CD14-positive monocyte (primary cell): ENCODE results near the gene CALCOCO2. TPM values are rescaled to one million over a fixed set of nuclear protein-coding genes. Genes with fewer than 3 reads are reported as not detected.
"Not testable (repeated sequence)": the region's sequence is repeated elsewhere in the genome, so short reads cannot be mapped to it uniquely, and the experiment has no call there.

Source experiments
- DNase-seq, 3 donors: peaks; one replicate each; pipeline ENCODE4 v3.0.0-alpha.2; 2011 to 2022
- H2AFZ ChIP-seq: 2 replicates; pipeline ENCODE4 v1.6.0; 2012; ENCODE audit warnings: mild to moderate bottlenecking, low read depth, low read length, inconsistent platforms; ENCODE audit not compliant: insufficient read depth, poor library complexity, severe bottlenecking
- H3K27ac ChIP-seq, 2 donors: 1 replicate in 1 of 2; 2 replicates in 1 of 2; pipeline ENCODE4 v1.5.1; 2012 to 2013; ENCODE audit warnings: low read length in 2 of 2, control low read depth in 1 of 2, inconsistent platforms in 1 of 2, low read depth in 1 of 2, mild to moderate bottlenecking in 1 of 2
- H3K27me3 ChIP-seq, 2 donors: one replicate each; pipeline versions ENCODE4 v1.6.0 to v1.6.1; 2011 to 2013; ENCODE audit warnings: low read length in 2 of 2; ENCODE audit not compliant: control insufficient read depth in 2 of 2, insufficient read depth in 2 of 2
- H3K36me3 ChIP-seq, 2 donors: replicated peaks in 1 of 2; 1 replicate in 1 of 2; 2 replicates in 1 of 2; pipeline versions ENCODE4 v1.5.1 to v1.6.1; 2012 to 2013; ENCODE audit warnings: low read length in 2 of 2, control low read depth in 1 of 2, inconsistent platforms in 1 of 2, mild to moderate bottlenecking in 1 of 2; ENCODE audit not compliant: insufficient read depth in 2 of 2, control insufficient read depth in 1 of 2
- H3K4me1 ChIP-seq, 2 donors: 1 replicate in 1 of 2; 2 replicates in 1 of 2; pipeline versions ENCODE4 v1.5.1 to v1.6.1; 2012 to 2013; ENCODE audit warnings: low read length in 2 of 2, control low read depth in 1 of 2, inconsistent platforms in 1 of 2, mild to moderate bottlenecking in 1 of 2, moderate library complexity in 1 of 2; ENCODE audit not compliant: insufficient read depth in 2 of 2, control insufficient read depth in 1 of 2
- H3K4me2 ChIP-seq: replicated peaks from 2 replicates; pipeline ENCODE3; 2012; ENCODE audit warnings: low read length, moderate library complexity, mild to moderate bottlenecking; ENCODE audit not compliant: poor library complexity, severe bottlenecking; ENCODE audit errors: extremely low read depth
- H3K4me3 ChIP-seq, 3 experiments: fragments of 200-600 bp in 1 of 3; sonication (generic) in 1 of 3; replicated peaks in 1 of 3; 1 replicate in 2 of 3; 2 replicates in 1 of 3; pipeline ENCODE4 v1.5.1; 2011 to 2013; ENCODE audit warnings: low read length in 3 of 3, mild to moderate bottlenecking in 3 of 3, control low read depth in 2 of 3, low read depth in 2 of 3, inconsistent platforms in 1 of 3, moderate library complexity in 1 of 3
- H3K79me2 ChIP-seq: 2 replicates; pipeline ENCODE4 v1.6.0; 2012; ENCODE audit warnings: mild to moderate bottlenecking, control low read depth, inconsistent platforms, low read length, moderate library complexity; ENCODE audit not compliant: insufficient read depth
- H3K9ac ChIP-seq: 2 replicates; pipeline ENCODE4 v1.6.0; 2017; ENCODE audit warnings: low read length, mild to moderate bottlenecking; ENCODE audit not compliant: insufficient read depth, poor library complexity, severe bottlenecking
- H3K9me3 ChIP-seq, 2 donors: replicated peaks in 1 of 2; 1 replicate in 1 of 2; 2 replicates in 1 of 2; pipeline versions ENCODE4 v1.5.1 to v1.6.1; 2012 to 2013; ENCODE audit warnings: low read length in 2 of 2, control low read depth in 1 of 2; ENCODE audit not compliant: control insufficient read depth in 1 of 2, insufficient read depth in 1 of 2
- H4K20me1 ChIP-seq: 2 replicates; pipeline ENCODE4 v1.6.0; 2012; ENCODE audit warnings: mild to moderate bottlenecking, low read length, control low read depth, moderate library complexity; ENCODE audit not compliant: insufficient read depth
- H3K27ac Mint-ChIP-seq, 7 donors: one replicate each; pipeline ENCODE4 v1.8.0; 2020; ENCODE audit warnings: mild to moderate bottlenecking in 7 of 7, mixed read lengths in 7 of 7, moderate library complexity in 6 of 7, inconsistent platforms in 2 of 7
- H3K27me3 Mint-ChIP-seq, 3 donors: one replicate each; pipeline ENCODE4 v1.8.0; 2021 to 2022; ENCODE audit warnings: low read depth in 3 of 3, mild to moderate bottlenecking in 3 of 3, mixed read lengths in 3 of 3, moderate library complexity in 3 of 3, inconsistent platforms in 1 of 3
- H3K36me3 Mint-ChIP-seq, 2 donors: one replicate each; pipeline ENCODE4 v1.8.0; 2020; ENCODE audit warnings: mixed read lengths in 2 of 2, inconsistent platforms in 1 of 2, mild to moderate bottlenecking in 1 of 2
- H3K4me1 Mint-ChIP-seq: one replicate; pipeline ENCODE4 v1.8.0; 2020; ENCODE audit warnings: mild to moderate bottlenecking, mixed read lengths
- H3K4me3 Mint-ChIP-seq, 2 donors: one replicate each; pipeline ENCODE4 v1.8.0; 2020; ENCODE audit warnings: mild to moderate bottlenecking in 2 of 2, mixed read lengths in 2 of 2, moderate library complexity in 1 of 2
- H3K9me3 Mint-ChIP-seq, 7 donors: one replicate each; pipeline ENCODE4 v1.8.0; 2020 to 2022; ENCODE audit warnings: mixed read lengths in 7 of 7, mild to moderate bottlenecking in 6 of 7, moderate library complexity in 6 of 7, inconsistent platforms in 2 of 7
- CTCF ChIP-seq: fragments of 200-600 bp; IDR thresholded peaks from one replicate; pipeline ENCODE4 v1.8.0; 2022; ENCODE audit warnings: antibody characterized with exemption, mild to moderate bottlenecking
- WGBS: methylation state at CpG from one replicate; pipeline ENCODE4 v1.1.5; 2013; ENCODE audit warnings: missing lambda C conversion rate; ENCODE audit not compliant: insufficient coverage; 5-methylcytosine and 5-hydroxymethylcytosine counted together
- intact Hi-C, 2 donors: fragments of 100-400 bp; cut with micrococcal nuclease; formaldehyde crosslinking; loops; one replicate each; pipeline versions ENCODE4 v1.15.0 to v1.15.1; 2023
- polyA plus RNA-seq, 3 donors: library from polyadenylated mRNA; depleted of rRNA in 1 of 3; unstranded in 2 of 3; stranded (reverse) in 1 of 3; fragments of 300-500 nt in 2 of 3; fragments of >200 nt in 1 of 3; fragmentation: Illumina TruSeq in 2 of 3; gene quantifications; 1 replicate in 2 of 3; 2 replicates in 1 of 3; pipeline ENCODE4 v1.2.3, GENCODE V29; 2012 to 2021

Gene CALCOCO2
- polyA plus RNA-seq, 3 donors = 87.5 to 280 (median 214) TPM

GRCh38 chr17:48792033-48792798 is 38.6 kb upstream of the CALCOCO2 start:
- Mint-ChIP-seq H3K9me3 (no peaks in the 10 kb centered on the region), H3K27ac (no peak overlapping the region), H3K4me3 (no peak overlapping the region), H3K27me3 (peaks cover 27 to 59% (median 45%) of the 10 kb centered on the region in 3 donors), H3K36me3 (no peaks in the 10 kb centered on the region), H3K4me1 (peaks cover 12% of the 10 kb centered on the region)
- no peak for TF ChIP-seq CTCF
- H3K4me3 ChIP-seq = no peak overlapping the region
- no peaks in the 10 kb centered on the region for H3K9me3 ChIP-seq
- intact Hi-C loops = loop anchor here in 1 of 2 donors (5.0 kb wide), 1 partner anchor 120 kb away; no protein-coding TSS in a partner anchor
- H3K9ac ChIP-seq = no peak overlapping the region
- no peaks in the 10 kb centered on the region for H3K36me3 ChIP-seq
- DNase-seq = no peak
- H2AFZ ChIP-seq = no peak overlapping the region
- no peak overlapping the region for H3K27ac ChIP-seq
- no peaks in the 10 kb centered on the region for H3K79me2 ChIP-seq
- WGBS = 67% methylated on average over 3 of the region's 3 CpGs
- H3K4me1 ChIP-seq = peaks cover 3 to 8% of the 10 kb centered on the region in 2 donors
- peaks cover 5 to 20% of the 10 kb centered on the region in 2 donors for H3K27me3 ChIP-seq
- H3K4me2 ChIP-seq = no peak overlapping the region
- H4K20me1 ChIP-seq = no peaks in the 10 kb centered on the region

GRCh38 chr17:48795444-48796162 is 35.2 kb upstream of the CALCOCO2 start:
- 94% methylated on average over 4 of the region's 10 CpGs for WGBS
- Mint-ChIP-seq H3K36me3 (no peaks in the 10 kb centered on the region), H3K4me1 (peaks cover 19% of the 10 kb centered on the region), H3K4me3 (no peak overlapping the region), H3K27ac (peak overlapping the region in 1 of 7 donors; percentile 31), H3K9me3 (no peaks in the 10 kb centered on the region), H3K27me3 (peaks cover 13 to 60% (median 33%) of the 10 kb centered on the region in 3 donors)
- Histone ChIP-seq H3K4me1 (peaks cover 9 to 16% of the 10 kb centered on the region in 2 donors), H3K27me3 (peaks cover 0 to 15% of the 10 kb centered on the region in 2 donors), H3K9ac (no peak overlapping the region), H3K36me3 (no peaks in the 10 kb centered on the region), H4K20me1 (no peaks in the 10 kb centered on the region), H3K27ac (no peak overlapping the region), H2AFZ (no peak overlapping the region), H3K79me2 (no peaks in the 10 kb centered on the region), H3K4me3 (no peak overlapping the region), H3K4me2 (no peak overlapping the region), H3K9me3 (no peaks in the 10 kb centered on the region)
- TF ChIP-seq CTCF = no peak
- no peak for DNase-seq
- intact Hi-C loops = no loop called here

GRCh38 chr17:48796163-48796522 is 34.7 kb upstream of the CALCOCO2 start:
- H3K27me3 Mint-ChIP-seq = peaks cover 15 to 59% (median 33%) of the 10 kb centered on the region in 3 donors
- Histone ChIP-seq H3K4me1 (peaks cover 12 to 17% of the 10 kb centered on the region in 2 donors), H3K27me3 (peaks cover 0 to 10% of the 10 kb centered on the region in 2 donors)
- H3K79me2 ChIP-seq, H3K36me3 ChIP-seq, intact Hi-C loops, H2AFZ ChIP-seq, H4K20me1 ChIP-seq, H3K9me3 ChIP-seq, H3K4me3 ChIP-seq, H3K27ac ChIP-seq, H3K27ac Mint-ChIP-seq, H3K4me2 ChIP-seq, H3K36me3 Mint-ChIP-seq, H3K9me3 Mint-ChIP-seq, H3K9ac ChIP-seq: not testable (repeated sequence)
- peaks cover 24% of the 10 kb centered on the region for H3K4me1 Mint-ChIP-seq
- peak overlapping the region in 1 of 2 donors; percentile 4 for H3K4me3 Mint-ChIP-seq
- DNase-seq = peak in 1 of 3 donors; percentile 16
- 5% methylated on average over 4 of the region's 6 CpGs for WGBS
